Fibroblast of the conjunctiva (primary cell): ENCODE measurements around the gene IGSF10.
"Not testable (repeated sequence)": the region's sequence is repeated elsewhere in the genome, so short reads cannot be mapped to it uniquely, and the experiment has no call there.

Experiments
- DNase-seq: peaks from one replicate; pipeline ENCODE4 v3.0.0-alpha.2; 2010; ENCODE audit warnings: low read depth

The IGSF10 gene

GRCh38 chr3:151460774-151461450 is at the start of gene IGSF10:
Gene IGSF10, minus strand, starts transcription at chr3:151461061. Its CDS starts 2,352 bp downstream, at chr3:151458709.
- DNase-seq, result no peak

DNA sequence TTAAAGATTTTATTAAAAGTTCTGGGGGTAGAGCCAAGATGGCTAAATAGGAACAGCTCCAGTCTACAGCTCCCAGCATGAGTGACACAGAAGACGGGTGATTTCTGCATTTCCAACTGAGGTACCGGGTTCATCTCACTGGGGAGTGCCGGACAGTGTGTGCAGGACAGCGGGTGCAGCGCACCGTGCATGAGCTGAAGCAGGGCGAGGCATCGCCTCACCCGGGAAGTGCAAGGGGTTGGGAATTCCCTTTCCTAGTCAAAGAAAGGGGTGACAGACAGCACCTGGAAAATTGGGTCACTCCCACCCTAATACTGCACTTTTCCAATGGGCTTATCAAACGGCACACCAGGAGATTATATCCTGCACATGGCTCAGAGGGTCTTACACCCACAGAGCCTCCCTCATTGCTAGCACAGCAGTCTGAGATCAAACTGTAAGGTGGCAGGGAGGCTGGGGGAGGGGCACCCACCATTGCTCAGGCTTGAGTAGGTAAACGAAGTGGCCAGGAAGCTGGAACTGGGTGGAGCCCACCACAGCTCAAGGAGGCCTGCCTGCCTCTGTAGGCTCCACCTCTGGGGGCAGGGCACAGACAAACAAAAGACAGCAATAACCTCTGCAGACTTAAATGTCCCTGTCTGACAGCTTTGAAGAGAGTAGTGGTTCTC is 48.7 kb upstream of the IGSF10 start:
- DNase-seq, result not testable (repeated sequence)

DNA sequence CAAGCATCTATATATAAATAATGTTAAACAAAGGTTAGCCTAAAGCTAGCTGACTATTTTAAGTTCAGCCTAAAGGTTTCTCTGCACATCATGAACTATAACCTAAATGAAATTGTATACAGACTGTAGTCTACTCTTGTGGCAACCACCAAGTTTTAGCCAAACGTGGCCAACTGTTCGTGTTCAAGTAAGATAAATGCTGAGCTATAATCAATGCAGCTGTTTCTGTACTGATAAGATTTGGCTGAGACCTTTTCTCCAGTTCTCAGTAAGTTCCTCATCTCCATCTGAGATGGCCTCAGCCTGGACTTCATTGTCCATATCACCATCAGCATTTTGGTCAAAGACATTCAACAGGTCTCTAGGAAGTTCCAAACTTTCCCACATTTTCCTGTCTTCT is 43.7 kb upstream of the IGSF10 start:
- DNase-seq, result no peak

DNA sequence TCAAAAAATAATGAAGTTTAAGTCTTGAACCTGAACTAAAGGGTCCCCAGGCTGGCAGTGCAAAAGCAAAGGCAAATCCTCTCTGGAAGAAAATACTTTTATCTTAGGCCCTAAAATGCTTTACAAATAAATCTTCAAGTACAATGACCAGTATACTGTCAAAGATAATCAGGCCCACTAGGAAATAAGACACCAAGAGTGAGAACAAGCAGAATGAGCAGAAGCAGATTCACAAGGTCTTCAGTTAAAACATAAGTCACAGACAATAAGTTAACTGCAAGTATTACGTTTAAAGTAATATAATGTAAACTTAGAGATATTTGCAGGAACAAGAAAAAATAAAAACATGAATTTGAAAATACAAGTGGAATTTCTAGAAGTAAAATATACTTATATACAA is 42.2 kb upstream of the IGSF10 start:
- no peak for DNase-seq

- DNase-seq, result peak; percentile 9
These were observed 41.2 kb upstream of the IGSF10 start for GRCh38 chr3:151501923-151502632.

GRCh38 chr3:151501171-151501922 is 40.5 kb upstream of the IGSF10 start:
- peak; percentile 3 for DNase-seq

DNA sequence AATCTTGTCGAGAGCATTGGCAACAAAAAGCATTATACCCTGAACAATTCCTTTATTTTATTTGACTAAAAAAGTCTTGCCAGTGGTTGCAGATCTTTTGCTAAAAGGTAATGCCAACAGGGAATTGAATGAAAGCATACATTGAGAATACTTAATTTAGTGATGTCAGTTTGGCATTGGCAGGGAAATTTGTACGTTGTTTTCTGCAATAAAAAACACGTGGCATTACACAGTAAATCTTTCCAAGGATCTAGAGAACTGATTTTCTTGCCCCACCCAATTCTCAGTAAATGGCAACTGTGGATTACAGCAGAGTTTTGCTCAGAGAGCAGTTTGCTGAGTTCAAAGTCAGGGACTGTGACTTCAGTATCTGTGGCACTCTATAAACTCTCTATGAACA is 38.3 kb upstream of the IGSF10 start:
- peak; percentile 9 for DNase-seq

DNA sequence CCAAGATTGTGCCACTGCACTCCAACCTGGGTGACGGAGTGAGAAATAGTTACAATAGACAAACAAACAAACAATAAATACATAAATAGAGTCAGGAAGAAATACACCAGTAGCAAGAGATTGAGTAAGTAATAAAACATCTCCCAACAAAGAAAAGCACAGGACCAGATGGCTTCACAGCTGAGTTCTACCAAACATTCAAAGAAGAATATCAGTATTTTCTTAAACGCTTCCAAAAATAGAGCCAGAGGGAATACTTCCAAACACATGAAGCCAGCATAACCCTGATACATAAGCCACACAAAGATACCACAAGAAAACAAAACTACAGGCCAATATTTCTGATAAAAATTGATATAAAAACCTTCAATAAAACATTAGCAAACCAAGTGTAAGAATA is 30.7 kb upstream of the IGSF10 start:
- no peak for DNase-seq

- DNase-seq, result not testable (repeated sequence)
These were observed 27.0 kb upstream of the IGSF10 start for GRCh38 chr3:151487833-151488232.

DNA sequence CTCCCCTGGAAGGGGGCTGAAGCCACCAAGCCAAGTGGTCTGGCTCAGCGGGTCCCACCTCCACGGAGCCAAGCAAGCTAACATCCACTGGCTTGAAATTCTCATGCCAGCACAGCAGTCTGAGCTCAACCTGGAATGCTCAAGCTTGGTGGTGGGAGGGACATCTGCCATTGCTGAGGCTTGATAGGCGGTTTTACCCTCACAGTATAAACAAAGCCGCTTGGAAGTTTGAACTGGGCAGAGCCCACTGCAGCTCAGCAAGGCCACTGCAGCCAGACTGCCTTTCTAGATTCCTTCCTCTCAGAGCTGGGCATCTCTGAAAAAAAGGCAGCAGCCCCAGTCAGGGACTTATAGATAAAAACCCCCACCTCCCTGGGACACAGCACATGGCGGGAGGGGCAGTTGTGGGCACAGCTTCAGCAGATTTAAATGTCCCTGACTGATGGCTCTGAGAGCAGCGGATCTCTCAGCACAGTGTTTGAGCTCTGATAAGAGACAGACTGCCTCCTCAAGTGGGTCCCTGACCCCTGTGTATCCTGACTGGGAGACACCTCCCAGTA is 23.2 kb upstream of the IGSF10 start:
- DNase-seq, result no peak

- no peak for DNase-seq
These were observed 22.6 kb upstream of the IGSF10 start for GRCh38 chr3:151483488-151483887.

- no peak for DNase-seq
These were observed 19.6 kb upstream of the IGSF10 start for GRCh38 chr3:151480492-151480891.

DNA sequence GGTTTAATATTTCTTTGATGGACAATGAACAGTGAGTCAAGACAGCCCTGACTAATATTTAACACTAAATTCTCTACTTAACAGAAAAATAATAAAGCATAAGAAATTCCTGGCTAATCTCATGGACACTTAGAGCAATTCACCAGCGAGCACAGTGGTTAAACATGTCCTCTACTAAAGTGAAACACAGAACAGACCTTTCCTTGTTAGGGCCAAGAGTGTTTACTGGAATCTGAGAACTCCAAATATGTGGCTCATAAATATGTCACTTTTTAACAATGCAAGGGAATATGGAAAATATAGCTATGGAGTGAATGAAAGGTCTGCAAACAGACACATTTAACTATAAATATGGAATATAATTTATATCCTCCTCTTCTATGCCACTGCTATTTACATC is 18.6 kb upstream of the IGSF10 start:
- DNase-seq, result no peak

DNA sequence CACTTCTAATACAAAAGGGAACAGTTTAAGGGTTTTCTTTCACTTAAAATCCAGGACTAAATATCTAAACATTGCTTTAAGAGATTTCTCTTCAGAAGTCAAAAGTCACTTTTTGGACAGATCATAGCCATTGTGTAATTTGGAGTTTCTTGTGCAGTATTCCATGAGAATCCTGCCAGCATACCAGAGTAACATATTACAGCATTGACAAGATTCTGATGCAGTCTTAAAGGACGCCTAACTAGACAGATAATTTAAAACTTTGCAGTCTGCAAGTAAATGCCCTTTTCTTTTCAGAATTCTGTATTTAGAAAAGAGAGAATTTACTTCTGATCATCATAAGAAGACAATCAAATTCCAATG is 17.5 kb upstream of the IGSF10 start:
- DNase-seq, result no peak

- DNase-seq, result no peak
These were observed 16.9 kb upstream of the IGSF10 start for GRCh38 chr3:151477591-151478334.

- no peak for DNase-seq
These were observed 15.6 kb upstream of the IGSF10 start for GRCh38 chr3:151476344-151477018.

DNA sequence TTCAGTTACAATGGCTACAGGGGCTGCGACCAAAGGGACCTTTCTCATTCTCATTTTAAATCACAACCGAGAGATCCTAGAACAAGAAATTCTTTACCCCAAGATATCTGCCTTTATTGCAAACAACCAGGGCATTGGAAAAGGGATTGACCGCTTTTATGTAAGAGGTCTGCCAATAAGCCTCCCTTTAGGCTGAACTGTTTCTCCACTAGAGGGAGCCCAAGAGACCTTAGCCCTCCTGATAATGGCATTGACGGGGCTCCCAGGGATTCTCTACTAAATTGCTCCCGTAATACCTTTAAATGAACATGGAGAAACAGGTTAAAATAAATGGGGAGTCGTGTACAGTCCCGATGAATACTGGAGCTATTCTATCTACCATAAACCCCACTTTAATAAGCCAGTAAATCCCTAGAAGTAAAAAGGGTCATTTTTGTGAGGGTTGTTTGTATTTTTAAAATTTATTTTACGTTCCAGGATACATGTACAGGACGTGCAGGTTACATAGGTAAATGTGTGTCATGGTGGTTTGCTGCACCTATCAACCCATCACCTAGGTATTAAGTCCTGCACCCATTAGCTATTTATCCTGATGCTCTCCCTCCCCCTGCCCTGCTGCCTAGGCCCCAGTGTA is 7.5 kb upstream of the IGSF10 start:
- peak; percentile 38 for DNase-seq

DNA sequence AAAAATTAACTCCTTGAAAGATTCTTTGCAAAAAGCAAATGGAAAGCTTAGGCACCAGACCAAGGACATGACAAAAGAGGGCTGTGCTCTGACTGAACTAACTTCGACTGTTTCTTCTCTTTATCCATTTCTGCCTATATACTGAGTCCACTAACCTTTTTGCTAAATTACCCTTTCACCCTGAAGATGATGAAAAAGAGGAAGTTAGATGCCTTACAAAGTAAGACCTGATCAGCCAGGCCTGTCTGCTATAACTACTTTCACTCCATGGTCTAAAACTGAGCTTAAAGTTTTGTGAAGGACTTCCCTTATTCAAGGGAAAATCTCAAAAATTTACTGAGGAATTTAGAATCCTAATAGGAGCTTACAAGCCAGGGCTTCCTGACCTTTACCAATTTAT is 6.2 kb upstream of the IGSF10 start:
- DNase-seq, result no peak

- no peak for DNase-seq
These were observed 2.1 kb upstream of the IGSF10 start for GRCh38 chr3:151462991-151463390.

GRCh38 chr3:151462278-151462780 is 1.5 kb upstream of the IGSF10 start:
- DNase-seq, result no peak
